Tibial nerve (tissue), 4 donors: ENCODE measurements around the gene GOLGA2. TPM values are rescaled to one million over a fixed set of nuclear protein-coding genes. Genes with fewer than 3 reads are reported as not detected.
A peak's percentile ranks its signal among the peaks of the same experiment; 100 is the strongest.

ENCODE experiments used
- DNase-seq, 2 donors: peaks; one replicate each; pipeline ENCODE4 v3.0.0-alpha.2; 2019; ENCODE audit warnings: low spot score in 2 of 2
- H3K27ac ChIP-seq, 4 donors: fragments of 200-600 bp; sonication (generic) in 3 of 4; one replicate each; pipeline ENCODE4 v1.5.1; 2017 to 2019; ENCODE audit warnings: mild to moderate bottlenecking in 1 of 4
- H3K27me3 ChIP-seq, 2 donors: fragments of 200-600 bp; sonication (generic) in 1 of 2; one replicate each; pipeline versions ENCODE4 v1.5.1 to v1.6.0; 2017 to 2019
- H3K36me3 ChIP-seq, 3 donors: fragments of 200-600 bp; sonication (generic); one replicate each; pipeline ENCODE4 v1.5.1; 2018 to 2019
- H3K4me1 ChIP-seq, 4 donors: fragments of 200-600 bp; sonication (generic) in 3 of 4; one replicate each; pipeline ENCODE4 v1.5.1; 2017 to 2019
- H3K4me3 ChIP-seq, 4 donors: fragments of 200-600 bp; sonication (generic) in 3 of 4; one replicate each; pipeline ENCODE4 v1.5.1; 2017 to 2019; ENCODE audit warnings: mild to moderate bottlenecking in 1 of 4, moderate library complexity in 1 of 4
- H3K9me3 ChIP-seq, 4 donors: fragments of 200-600 bp; sonication (generic) in 3 of 4; one replicate each; pipeline ENCODE4 v1.5.1; 2017 to 2019
- EP300 ChIP-seq, 2 donors: sonication (generic); formaldehyde crosslinking; IDR thresholded peaks; one replicate each; pipeline ENCODE4 v1.6.1; 2017; ENCODE audit warnings: antibody characterized with exemption in 2 of 2, mild to moderate bottlenecking in 1 of 2
- POLR2A ChIP-seq, 2 donors: fragments of 450-650 bp; IDR thresholded peaks; one replicate each; pipeline ENCODE4 v1.6.1; 2017; ENCODE audit warnings: antibody characterized with exemption in 2 of 2, mild to moderate bottlenecking in 2 of 2, moderate library complexity in 2 of 2
- WGBS, 2 donors: methylation state at CpG; one replicate each; pipeline ENCODE4 v1.1.5; 2018; 5-methylcytosine and 5-hydroxymethylcytosine counted together
- total RNA-seq, 4 donors: library from RNA; depleted of rRNA; stranded (reverse); fragments of >200 nt; gene quantifications; one replicate each; pipeline ENCODE4 v1.1.0, GENCODE V29; 2016
- TF ChIP-seq, protein P1 (sequence below), 5 experiments: fragments of 200-600 bp in 3 of 5; fragments of 450-650 bp in 2 of 5; sonication (generic) in 3 of 5; IDR thresholded peaks; one replicate each; pipeline ENCODE4 v1.5.1; 2016 to 2019; ENCODE audit warnings: antibody characterized with exemption in 5 of 5, mild to moderate bottlenecking in 3 of 5, moderate library complexity in 2 of 5

GOLGA2 gene
- total RNA-seq, 4 donors from 2014 or later: 67.4 to 103 (median 91.9) TPM

- Histone ChIP-seq H3K27me3 (no peaks in the 10 kb centered on the region), H3K4me3 (peak overlapping the region in 3 of 4 donors; percentile 21 to 54 (median 29)), H3K36me3 (peaks cover 0 to 2% (median 0%) of the 10 kb centered on the region in 3 donors), H3K9me3 (no peaks in the 10 kb centered on the region), H3K4me1 (peaks cover 0 to 52% (median 20%) of the 10 kb centered on the region in 4 donors), H3K27ac (peak overlapping the region; percentile 19 to 87 (median 73))
- TF ChIP-seq EP300 (IDR thresholded peaks at IDR 0.05) (no peak), POLR2A (IDR thresholded peaks at IDR 0.05) (no peak)
- TF ChIP-seq, protein P1, sequence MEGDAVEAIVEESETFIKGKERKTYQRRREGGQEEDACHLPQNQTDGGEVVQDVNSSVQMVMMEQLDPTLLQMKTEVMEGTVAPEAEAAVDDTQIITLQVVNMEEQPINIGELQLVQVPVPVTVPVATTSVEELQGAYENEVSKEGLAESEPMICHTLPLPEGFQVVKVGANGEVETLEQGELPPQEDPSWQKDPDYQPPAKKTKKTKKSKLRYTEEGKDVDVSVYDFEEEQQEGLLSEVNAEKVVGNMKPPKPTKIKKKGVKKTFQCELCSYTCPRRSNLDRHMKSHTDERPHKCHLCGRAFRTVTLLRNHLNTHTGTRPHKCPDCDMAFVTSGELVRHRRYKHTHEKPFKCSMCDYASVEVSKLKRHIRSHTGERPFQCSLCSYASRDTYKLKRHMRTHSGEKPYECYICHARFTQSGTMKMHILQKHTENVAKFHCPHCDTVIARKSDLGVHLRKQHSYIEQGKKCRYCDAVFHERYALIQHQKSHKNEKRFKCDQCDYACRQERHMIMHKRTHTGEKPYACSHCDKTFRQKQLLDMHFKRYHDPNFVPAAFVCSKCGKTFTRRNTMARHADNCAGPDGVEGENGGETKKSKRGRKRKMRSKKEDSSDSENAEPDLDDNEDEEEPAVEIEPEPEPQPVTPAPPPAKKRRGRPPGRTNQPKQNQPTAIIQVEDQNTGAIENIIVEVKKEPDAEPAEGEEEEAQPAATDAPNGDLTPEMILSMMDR (IDR thresholded peaks at IDR 0.05): no peak
- WGBS, 2 donors: 15 to 19% methylated on average over 11 to 13 of the region's 13 CpGs
- DNase-seq: no peak
Measured at GRCh38 chr9:128245421-128246151, 30.2 kb downstream of the GOLGA2 start.

GRCh38 chr9:128244837-128245231 lies 31.0 kb downstream of the GOLGA2 start:
- TF ChIP-seq EP300 (IDR thresholded peaks at IDR 0.05) (peak in 1 of 2 donors; percentile 62), POLR2A (IDR thresholded peaks at IDR 0.05) (peak in 1 of 2 donors; percentile 34)
- TF ChIP-seq, protein P1 (IDR thresholded peaks at IDR 0.05): no peak
- H3K9me3 ChIP-seq: no peaks in the 10 kb centered on the region
- peaks cover 0 to 3% (median 0%) of the 10 kb centered on the region in 3 donors for H3K36me3 ChIP-seq
- peaks cover 0 to 47% (median 17%) of the 10 kb centered on the region in 4 donors for H3K4me1 ChIP-seq
- H3K27me3 ChIP-seq: no peaks in the 10 kb centered on the region
- DNase-seq: peak; percentile 81 to 83
- 0% methylated on average over 5 to 11 of the region's 18 CpGs for WGBS, 2 donors
- peak overlapping the region; percentile 19 to 87 (median 73) for H3K27ac ChIP-seq
- H3K4me3 ChIP-seq: peak overlapping the region; percentile 7 to 54 (median 25)

DNA sequence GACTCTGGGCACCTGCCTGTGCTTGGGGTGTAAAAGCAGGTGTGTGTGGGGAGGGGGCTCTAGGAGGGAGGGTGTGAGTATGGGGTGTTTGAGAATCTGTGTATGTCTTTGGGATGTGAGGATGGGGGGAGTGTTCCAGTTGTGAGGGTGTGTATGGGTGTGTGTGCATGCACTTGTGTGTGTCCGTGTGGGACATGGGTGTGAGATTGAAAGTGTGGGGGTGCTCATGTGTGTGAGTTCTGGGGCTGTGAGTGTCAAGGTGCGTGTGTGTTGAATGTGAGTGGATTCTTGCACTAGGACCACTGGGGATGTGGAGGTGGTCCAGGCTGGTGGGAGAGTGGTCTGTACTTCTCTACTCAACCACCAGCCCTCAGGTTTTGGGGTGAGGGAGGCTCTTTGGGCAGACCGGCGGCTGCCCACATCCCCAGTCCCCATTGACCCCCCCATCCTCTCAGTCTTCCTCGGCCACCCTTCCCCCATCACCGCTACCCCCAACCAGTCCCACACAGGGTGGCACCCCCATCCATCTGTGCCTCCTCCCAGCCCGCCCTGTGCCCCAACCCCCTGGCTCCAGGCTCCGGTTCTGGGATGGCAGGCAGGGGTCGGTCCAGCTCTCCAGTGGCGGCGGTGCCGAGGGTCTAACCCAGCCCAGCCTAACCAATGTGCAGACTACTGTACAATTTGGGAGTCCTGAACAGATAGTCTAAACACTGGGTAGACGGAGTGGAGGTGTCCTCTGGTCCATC lies 31.5 kb downstream of the GOLGA2 start:
- peak overlapping the region; percentile 7 to 54 (median 25) for H3K4me3 ChIP-seq
- TF ChIP-seq, protein P1 (IDR thresholded peaks at IDR 0.05): no peak
- TF ChIP-seq POLR2A (IDR thresholded peaks at IDR 0.05): no peak
- no peak for TF ChIP-seq EP300 (IDR thresholded peaks at IDR 0.05)
- DNase-seq: no peak
- H3K27me3 ChIP-seq: no peaks in the 10 kb centered on the region
- 31 to 44% methylated on average over 10 to 13 of the region's 13 CpGs for WGBS, 2 donors
- peaks cover 0 to 47% (median 17%) of the 10 kb centered on the region in 4 donors for H3K4me1 ChIP-seq
- peaks cover 0 to 3% (median 0%) of the 10 kb centered on the region in 3 donors for H3K36me3 ChIP-seq
- H3K9me3 ChIP-seq: no peaks in the 10 kb centered on the region
- H3K27ac ChIP-seq: peak overlapping the region; percentile 8 to 87 (median 73)

- WGBS, 2 donors: 34 to 61% methylated on average over 7 to 10 of the region's 13 CpGs
- Histone ChIP-seq H3K4me1 (peaks cover 0 to 47% (median 17%) of the 10 kb centered on the region in 4 donors), H3K9me3 (no peaks in the 10 kb centered on the region), H3K36me3 (peaks cover 0 to 3% (median 0%) of the 10 kb centered on the region in 3 donors), H3K27ac (peak overlapping the region; percentile 21 to 87 (median 63)), H3K4me3 (peak overlapping the region in 1 of 4 donors; percentile 54), H3K27me3 (no peaks in the 10 kb centered on the region)
- peak in 1 of 2 donors; percentile 56 for DNase-seq
- TF ChIP-seq POLR2A (IDR thresholded peaks at IDR 0.05) (no peak), EP300 (IDR thresholded peaks at IDR 0.05) (peak in 1 of 2 donors; percentile 2)
- TF ChIP-seq, protein P1 (IDR thresholded peaks at IDR 0.05): no peak
Measured at GRCh38 chr9:128243215-128244018, 32.4 kb downstream of the GOLGA2 start.
